HCT116 (cell line): ENCODE measurements around the gene UMODL1.

Source experiments
- CEBPB ChIP-seq: IDR thresholded peaks from 2 replicates; pipeline ENCODE4 v1.6.1; 2012; ENCODE audit warnings: low read depth
- CTCF ChIP-seq, 3 experiments: fragments of 200-600 bp in 1 of 3; sonication (generic) in 1 of 3; IDR thresholded peaks in 2 of 3; conservative IDR thresholded peaks in 1 of 3; 2 replicates each; pipeline ENCODE4 v1.5.1; 2012 to 2017; ENCODE audit warnings: low read depth in 2 of 3, low read length in 2 of 3, antibody characterized with exemption in 1 of 3, borderline replicate concordance in 1 of 3, control low read depth in 1 of 3, mild to moderate bottlenecking in 1 of 3, mixed read lengths in 1 of 3, mixed run types in 1 of 3, moderate library complexity in 1 of 3; ENCODE audit not compliant: insufficient read depth in 1 of 3
- EZH2 ChIP-seq: fragments of 200-600 bp; sonication (generic); IDR thresholded peaks from 2 replicates; pipeline ENCODE4 v1.6.1; 2017; ENCODE audit warnings: antibody characterized with exemption, mixed run types
- EZH2phosphoT487 ChIP-seq: fragments of 200-600 bp; IDR thresholded peaks from 2 replicates; pipeline ENCODE4 v1.6.1; 2018; ENCODE audit warnings: antibody characterized with exemption, borderline replicate concordance
- JUND ChIP-seq: IDR thresholded peaks from 2 replicates; pipeline ENCODE4 v1.6.1; 2012
- POLR2A ChIP-seq: IDR thresholded peaks from 2 replicates; pipeline ENCODE4 v1.7.0; 2011; ENCODE audit warnings: borderline replicate concordance; ENCODE audit not compliant: insufficient read depth, insufficient read length; ENCODE audit errors: extremely low read depth
- POLR2AphosphoS5 ChIP-seq: IDR thresholded peaks from 2 replicates; pipeline ENCODE4 v1.6.1; 2011; ENCODE audit warnings: mild to moderate bottlenecking, low read depth, low read length, moderate library complexity
- RAD21 ChIP-seq: IDR thresholded peaks from 2 replicates; pipeline ENCODE4 v1.6.1; 2012; ENCODE audit warnings: low read depth, mild to moderate bottlenecking
- SIN3A ChIP-seq: IDR thresholded peaks from 2 replicates; pipeline ENCODE4 v1.6.1; 2012; ENCODE audit warnings: low read depth
- TCF7L2 ChIP-seq: IDR thresholded peaks from 2 replicates; pipeline ENCODE4 v1.7.0; 2011; ENCODE audit warnings: borderline replicate concordance, inconsistent platforms; ENCODE audit not compliant: insufficient read depth, insufficient read length; ENCODE audit errors: extremely low read depth
- YY1 ChIP-seq: IDR thresholded peaks from 2 replicates; pipeline ENCODE4 v1.6.1; 2011; ENCODE audit warnings: low read length, low read depth, moderate library complexity, mild to moderate bottlenecking; ENCODE audit not compliant: insufficient replicate concordance; ENCODE audit errors: extremely low read depth
- ZNF274 ChIP-seq: fragments of 200-500 bp; sonication (Bioruptor generic); IDR thresholded peaks from 2 replicates; pipeline ENCODE4 v1.6.1; 2014; ENCODE audit warnings: mild to moderate bottlenecking, low read depth, low read length, inconsistent platforms
- TF ChIP-seq, protein P1 (sequence below): IDR thresholded peaks from 2 replicates; pipeline ENCODE4 v1.6.1; 2012; ENCODE audit warnings: low read depth

- TF ChIP-seq CTCF (IDR thresholded peaks at IDR 0.05 in 2 of 3, conservative IDR thresholded peaks at IDR 0.05 in 1 of 3; ENCODE audit: borderline replicate concordance in 1 of 3, insufficient read depth in 1 of 3, low read depth in 2 of 3, low read length in 2 of 3) (no peak), POLR2AphosphoS5 (no peak), YY1 (no peak), POLR2A (no peak), RAD21 (no peak), SIN3A (no peak), EZH2 (no peak), JUND (no peak), TCF7L2 (no peak), ZNF274 (no peak), CEBPB (no peak), EZH2phosphoT487 (no peak)
- TF ChIP-seq, protein P1, sequence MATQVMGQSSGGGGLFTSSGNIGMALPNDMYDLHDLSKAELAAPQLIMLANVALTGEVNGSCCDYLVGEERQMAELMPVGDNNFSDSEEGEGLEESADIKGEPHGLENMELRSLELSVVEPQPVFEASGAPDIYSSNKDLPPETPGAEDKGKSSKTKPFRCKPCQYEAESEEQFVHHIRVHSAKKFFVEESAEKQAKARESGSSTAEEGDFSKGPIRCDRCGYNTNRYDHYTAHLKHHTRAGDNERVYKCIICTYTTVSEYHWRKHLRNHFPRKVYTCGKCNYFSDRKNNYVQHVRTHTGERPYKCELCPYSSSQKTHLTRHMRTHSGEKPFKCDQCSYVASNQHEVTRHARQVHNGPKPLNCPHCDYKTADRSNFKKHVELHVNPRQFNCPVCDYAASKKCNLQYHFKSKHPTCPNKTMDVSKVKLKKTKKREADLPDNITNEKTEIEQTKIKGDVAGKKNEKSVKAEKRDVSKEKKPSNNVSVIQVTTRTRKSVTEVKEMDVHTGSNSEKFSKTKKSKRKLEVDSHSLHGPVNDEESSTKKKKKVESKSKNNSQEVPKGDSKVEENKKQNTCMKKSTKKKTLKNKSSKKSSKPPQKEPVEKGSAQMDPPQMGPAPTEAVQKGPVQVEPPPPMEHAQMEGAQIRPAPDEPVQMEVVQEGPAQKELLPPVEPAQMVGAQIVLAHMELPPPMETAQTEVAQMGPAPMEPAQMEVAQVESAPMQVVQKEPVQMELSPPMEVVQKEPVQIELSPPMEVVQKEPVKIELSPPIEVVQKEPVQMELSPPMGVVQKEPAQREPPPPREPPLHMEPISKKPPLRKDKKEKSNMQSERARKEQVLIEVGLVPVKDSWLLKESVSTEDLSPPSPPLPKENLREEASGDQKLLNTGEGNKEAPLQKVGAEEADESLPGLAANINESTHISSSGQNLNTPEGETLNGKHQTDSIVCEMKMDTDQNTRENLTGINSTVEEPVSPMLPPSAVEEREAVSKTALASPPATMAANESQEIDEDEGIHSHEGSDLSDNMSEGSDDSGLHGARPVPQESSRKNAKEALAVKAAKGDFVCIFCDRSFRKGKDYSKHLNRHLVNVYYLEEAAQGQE = no peak
These were observed 43.9 kb upstream of the UMODL1 start for GRCh38 chr21:42027085-42027821.
